BJ (cell line): Measurements from ENCODE around the gene ANKRD40. TPM values are rescaled to one million over a fixed set of nuclear protein-coding genes. Genes with fewer than 3 reads are reported as not detected.

Experiments
- CTCF ChIA-PET: fragments of 350-600 bp; formaldehyde crosslinking; extraction: SDS; loops from one replicate; lab custom pipeline; 2021; ENCODE audit warnings: antibody characterized with exemption, inconsistent platforms; lab: Yijun Ruan, JAX
- POLR2A ChIA-PET: fragments of 300-600 bp; sonication (Branson Sonifier 250); formaldehyde crosslinking; extraction: SDS; loops from one replicate; lab custom pipeline; 2021; ENCODE audit warnings: antibody characterized with exemption; lab: Charles Lee
- DNase-seq: peaks from one replicate; pipeline ENCODE4 v3.0.0-alpha.2; 2011; ENCODE audit warnings: low read depth
- H3K27me3 ChIP-seq: 2 replicates; pipeline ENCODE4 v1.6.0; 2011; ENCODE audit warnings: low read length; ENCODE audit not compliant: control insufficient read depth, insufficient read depth
- H3K36me3 ChIP-seq: 2 replicates; pipeline ENCODE4 v1.5.1; 2011; ENCODE audit warnings: low read length; ENCODE audit not compliant: control insufficient read depth, insufficient read depth
- H3K4me3 ChIP-seq: 2 replicates; pipeline ENCODE4 v1.5.1; 2011; ENCODE audit warnings: low read depth, mild to moderate bottlenecking, control low read depth, low read length
- polyA plus RNA-seq: library from polyadenylated mRNA; depleted of rRNA; stranded (reverse); fragments of >200 nt; gene quantifications from 2 replicates; pipeline ENCODE4 v1.2.3, GENCODE V29; 2011
- TF ChIP-seq, protein P1 (sequence below): IDR thresholded peaks from 2 replicates; pipeline ENCODE4 v1.5.1; 2011; ENCODE audit warnings: low read depth, mild to moderate bottlenecking, control low read depth, inconsistent platforms, low read length, moderate library complexity; ENCODE audit not compliant: insufficient read depth

Gene ANKRD40
- polyA plus RNA-seq, 1 experiment: 19.0 TPM

DNA sequence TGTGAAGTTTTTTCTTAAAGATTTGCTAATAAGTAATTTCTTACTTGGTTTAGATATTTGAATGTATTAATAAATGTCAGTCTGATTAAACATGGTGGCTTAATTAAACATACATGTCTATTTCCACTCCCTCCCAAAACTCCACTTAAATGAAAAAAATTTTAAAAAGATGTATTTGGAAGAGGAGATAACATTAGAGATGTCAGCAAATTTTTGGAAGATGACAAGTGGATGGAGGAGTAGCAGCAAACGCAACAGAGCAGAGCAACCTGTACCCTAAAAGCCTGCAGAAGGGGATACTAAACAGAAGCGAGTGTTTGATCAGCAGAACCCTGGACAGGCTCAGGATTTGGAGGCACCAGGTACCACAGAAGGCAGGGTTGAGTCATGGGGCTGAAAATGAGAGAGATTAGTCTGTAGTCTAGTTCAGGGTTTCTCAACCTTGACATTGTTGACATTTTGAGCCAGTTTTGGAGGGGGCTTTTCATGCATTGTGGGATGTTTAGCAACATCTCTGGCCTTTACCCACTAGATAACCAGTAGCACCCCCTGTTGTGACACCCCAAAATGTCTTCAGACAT lies 29.5 kb upstream of the ANKRD40 start:
- CTCF ChIA-PET: no interaction called here
- TF ChIP-seq, protein P1, sequence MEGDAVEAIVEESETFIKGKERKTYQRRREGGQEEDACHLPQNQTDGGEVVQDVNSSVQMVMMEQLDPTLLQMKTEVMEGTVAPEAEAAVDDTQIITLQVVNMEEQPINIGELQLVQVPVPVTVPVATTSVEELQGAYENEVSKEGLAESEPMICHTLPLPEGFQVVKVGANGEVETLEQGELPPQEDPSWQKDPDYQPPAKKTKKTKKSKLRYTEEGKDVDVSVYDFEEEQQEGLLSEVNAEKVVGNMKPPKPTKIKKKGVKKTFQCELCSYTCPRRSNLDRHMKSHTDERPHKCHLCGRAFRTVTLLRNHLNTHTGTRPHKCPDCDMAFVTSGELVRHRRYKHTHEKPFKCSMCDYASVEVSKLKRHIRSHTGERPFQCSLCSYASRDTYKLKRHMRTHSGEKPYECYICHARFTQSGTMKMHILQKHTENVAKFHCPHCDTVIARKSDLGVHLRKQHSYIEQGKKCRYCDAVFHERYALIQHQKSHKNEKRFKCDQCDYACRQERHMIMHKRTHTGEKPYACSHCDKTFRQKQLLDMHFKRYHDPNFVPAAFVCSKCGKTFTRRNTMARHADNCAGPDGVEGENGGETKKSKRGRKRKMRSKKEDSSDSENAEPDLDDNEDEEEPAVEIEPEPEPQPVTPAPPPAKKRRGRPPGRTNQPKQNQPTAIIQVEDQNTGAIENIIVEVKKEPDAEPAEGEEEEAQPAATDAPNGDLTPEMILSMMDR: no peak

GRCh38 chr17:50735287-50735686 lies 27.6 kb upstream of the ANKRD40 start:
- Histone ChIP-seq H3K36me3 (peaks cover 3% of the 10 kb centered on the region; the same call in 1 of the 2 replicates), H3K4me3 (no peak overlapping the region), H3K27me3 (no peaks in the 10 kb centered on the region)
- DNase-seq: no peak
- ChIA-PET CTCF (no interaction called here), POLR2A (no interaction called here)
- TF ChIP-seq, protein P1: no peak

More for the DNA sequence above, 29.5 kb upstream of the ANKRD40 start:
- peaks cover 12% of the 10 kb centered on the region for H3K36me3 ChIP-seq
- no peaks in the 10 kb centered on the region for H3K27me3 ChIP-seq
- no peak overlapping the region for H3K4me3 ChIP-seq
- POLR2A ChIA-PET: no interaction called here
- no peak for DNase-seq

DNA sequence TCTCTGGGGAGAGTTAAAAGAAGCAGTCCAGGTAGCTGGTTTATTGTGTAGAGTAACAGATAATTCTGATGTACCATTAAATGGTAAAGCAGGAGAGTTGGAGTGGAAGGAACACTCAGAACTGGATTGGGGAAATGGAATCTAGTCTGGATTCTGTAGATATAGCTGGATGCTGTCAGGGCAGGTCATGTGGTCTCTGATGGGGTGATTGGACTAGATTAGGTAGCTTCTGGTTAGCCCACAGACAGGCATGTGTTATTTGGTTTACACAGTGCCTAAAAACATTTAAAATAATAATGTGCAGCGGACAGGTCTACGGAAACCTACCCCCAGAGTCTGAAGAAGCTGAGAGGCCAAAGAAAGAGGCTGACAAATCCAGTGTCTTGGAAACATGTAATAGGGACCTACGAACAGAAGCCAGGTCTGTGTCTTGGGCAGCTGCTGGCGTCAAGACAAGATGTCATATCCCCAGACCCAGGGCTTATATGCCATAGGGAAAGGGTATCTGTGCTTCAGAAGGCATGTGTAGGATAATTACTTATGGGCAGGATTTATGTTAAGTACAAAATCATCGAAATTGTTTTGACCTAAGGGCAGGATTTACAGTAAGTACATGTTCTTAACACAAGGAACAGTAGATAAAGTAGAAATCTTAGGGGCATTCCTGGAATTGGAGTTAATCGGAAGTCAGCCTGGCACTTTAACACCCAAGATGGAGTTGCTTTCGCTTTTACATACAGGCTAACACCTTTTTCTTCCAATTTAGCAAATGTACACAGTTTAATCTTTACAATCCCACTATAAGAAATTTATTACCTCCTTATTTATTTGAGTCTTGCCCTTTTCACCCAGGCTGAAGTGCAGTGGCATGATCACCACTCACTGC lies 24.1 kb upstream of the ANKRD40 start:
- TF ChIP-seq, protein P1: no peak
- no peaks in the 10 kb centered on the region for H3K36me3 ChIP-seq
- H3K4me3 ChIP-seq: no peak overlapping the region
- H3K27me3 ChIP-seq: no peaks in the 10 kb centered on the region
- ChIA-PET CTCF (interaction anchor here (0.7 kb wide), 1 partner anchor 9 kb away, joined by 3 read pairs; no protein-coding TSS in a partner anchor), POLR2A (no interaction called here)
- DNase-seq: no peak

DNA sequence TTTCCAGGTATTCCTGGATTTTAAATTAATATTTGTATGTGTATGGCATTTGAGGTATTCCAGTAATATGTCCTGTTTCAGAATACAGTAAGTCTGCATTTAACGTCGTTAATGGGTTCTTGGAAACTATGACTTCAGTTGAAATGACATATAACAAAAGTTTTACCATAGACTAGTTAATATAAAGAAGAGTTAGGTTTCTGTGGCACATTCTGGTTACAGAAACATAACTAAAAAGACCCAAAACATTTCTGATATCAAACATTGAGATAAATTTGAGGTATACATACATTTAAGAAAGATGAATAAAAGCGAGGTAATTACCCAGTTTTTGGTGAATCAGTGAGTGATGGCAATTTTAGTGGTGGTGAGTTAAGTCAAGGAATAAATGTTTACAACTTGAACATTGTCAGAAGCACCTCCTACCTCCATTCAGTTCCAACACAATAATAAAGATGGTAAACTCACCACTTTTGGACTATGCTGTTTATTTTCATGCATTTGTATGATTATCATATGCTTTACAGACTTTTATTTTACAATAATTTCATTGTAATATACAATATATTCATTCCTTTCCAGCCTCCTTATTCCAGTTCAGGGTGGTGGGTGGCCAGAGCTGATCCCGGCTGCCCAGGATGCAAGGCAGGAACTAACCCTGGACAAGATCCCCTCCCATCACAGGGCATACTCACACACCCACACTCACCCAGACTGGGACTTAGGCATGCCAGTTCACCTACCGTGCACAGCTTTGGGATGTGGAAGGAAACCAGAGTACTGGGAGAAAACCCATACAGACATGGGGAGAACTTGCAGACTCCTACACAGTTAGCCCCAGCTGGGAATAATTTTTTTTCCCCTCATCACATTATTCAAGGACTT lies 21.4 kb upstream of the ANKRD40 start:
- ChIA-PET POLR2A (no interaction called here), CTCF (no interaction called here)
- H3K27me3 ChIP-seq: no peaks in the 10 kb centered on the region
- no peaks in the 10 kb centered on the region for H3K36me3 ChIP-seq
- TF ChIP-seq, protein P1: no peak
- no peak overlapping the region for H3K4me3 ChIP-seq
- DNase-seq: no peak

DNA sequence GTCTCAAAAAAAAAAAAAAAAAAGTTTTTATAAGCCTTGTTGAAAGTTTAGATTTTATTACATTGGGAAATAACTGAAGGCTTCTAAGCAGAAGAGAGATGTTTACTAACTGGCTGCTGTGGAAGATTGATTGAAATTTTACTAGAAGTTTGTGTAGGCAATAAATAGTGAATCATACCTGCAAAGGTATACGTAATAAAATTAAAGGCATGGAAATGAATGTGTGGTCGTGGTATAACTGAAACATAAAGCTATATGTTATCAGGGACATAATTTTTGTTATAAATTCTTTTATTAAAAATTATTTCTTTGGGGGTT lies 20.4 kb upstream of the ANKRD40 start:
- ChIA-PET CTCF (no interaction called here), POLR2A (no interaction called here)
- H3K4me3 ChIP-seq: no peak overlapping the region
- TF ChIP-seq, protein P1: no peak
- H3K36me3 ChIP-seq: no peaks in the 10 kb centered on the region
- no peaks in the 10 kb centered on the region for H3K27me3 ChIP-seq
- DNase-seq: no peak
